Gastrocnemius medialis (tissue), 4 donors: ENCODE measurements around the gene FST.

Experiments
- POLR2A ChIP-seq, 2 donors: fragments of 450-650 bp; IDR thresholded peaks; one replicate each; pipeline ENCODE4 v1.6.1; 2017; ENCODE audit warnings: antibody characterized with exemption in 2 of 2, mild to moderate bottlenecking in 2 of 2, moderate library complexity in 2 of 2
- TF ChIP-seq, protein P1 (sequence below), 5 experiments: fragments of 450-650 bp in 3 of 5; fragments of 200-600 bp in 2 of 5; sonication (generic) in 2 of 5; IDR thresholded peaks in 4 of 5; conservative IDR thresholded peaks in 1 of 5; 1 replicate in 4 of 5; 2 replicates in 1 of 5; pipeline ENCODE4 v1.5.1; 2016 to 2019; ENCODE audit warnings: antibody characterized with exemption in 5 of 5, mild to moderate bottlenecking in 3 of 5, moderate library complexity in 3 of 5

DNA sequence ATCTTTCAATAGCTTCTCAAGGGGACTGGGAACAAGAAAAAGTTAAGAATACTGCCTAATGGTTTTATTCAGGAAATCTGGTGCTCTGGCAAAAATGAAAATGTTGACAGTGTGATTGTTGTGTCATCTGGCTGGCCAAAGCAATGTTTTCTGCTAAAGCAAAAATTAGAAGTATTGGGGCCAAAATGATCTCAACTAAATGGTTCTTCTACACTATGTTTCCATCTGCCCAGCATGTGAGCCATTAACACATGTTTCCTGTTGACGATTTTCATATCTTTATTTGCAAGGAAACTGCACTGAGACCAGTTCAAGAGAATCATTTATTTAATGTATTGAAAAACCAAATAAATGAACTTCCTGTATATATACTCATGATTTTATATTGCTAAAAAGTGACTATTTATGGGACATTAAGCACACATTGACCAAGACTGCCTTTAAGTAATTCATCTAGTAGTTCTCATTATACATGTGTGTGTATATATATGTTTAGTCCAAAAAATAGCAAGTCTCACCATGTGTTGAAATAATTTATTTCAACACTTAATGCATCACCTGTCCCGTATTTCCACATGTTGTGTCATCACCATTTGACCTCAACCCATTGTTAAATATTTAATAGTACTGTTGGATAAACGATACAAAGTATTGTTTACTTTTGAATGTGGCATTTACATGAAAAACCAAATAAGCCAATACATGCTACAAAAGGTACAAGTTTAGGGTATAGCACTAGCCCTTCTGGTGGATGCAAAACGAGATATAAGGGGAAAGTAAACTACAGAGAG is 7.5 kb upstream of the FST start:
- TF ChIP-seq, protein P1, sequence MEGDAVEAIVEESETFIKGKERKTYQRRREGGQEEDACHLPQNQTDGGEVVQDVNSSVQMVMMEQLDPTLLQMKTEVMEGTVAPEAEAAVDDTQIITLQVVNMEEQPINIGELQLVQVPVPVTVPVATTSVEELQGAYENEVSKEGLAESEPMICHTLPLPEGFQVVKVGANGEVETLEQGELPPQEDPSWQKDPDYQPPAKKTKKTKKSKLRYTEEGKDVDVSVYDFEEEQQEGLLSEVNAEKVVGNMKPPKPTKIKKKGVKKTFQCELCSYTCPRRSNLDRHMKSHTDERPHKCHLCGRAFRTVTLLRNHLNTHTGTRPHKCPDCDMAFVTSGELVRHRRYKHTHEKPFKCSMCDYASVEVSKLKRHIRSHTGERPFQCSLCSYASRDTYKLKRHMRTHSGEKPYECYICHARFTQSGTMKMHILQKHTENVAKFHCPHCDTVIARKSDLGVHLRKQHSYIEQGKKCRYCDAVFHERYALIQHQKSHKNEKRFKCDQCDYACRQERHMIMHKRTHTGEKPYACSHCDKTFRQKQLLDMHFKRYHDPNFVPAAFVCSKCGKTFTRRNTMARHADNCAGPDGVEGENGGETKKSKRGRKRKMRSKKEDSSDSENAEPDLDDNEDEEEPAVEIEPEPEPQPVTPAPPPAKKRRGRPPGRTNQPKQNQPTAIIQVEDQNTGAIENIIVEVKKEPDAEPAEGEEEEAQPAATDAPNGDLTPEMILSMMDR (IDR thresholded peaks at IDR 0.05 in 4 of 5, conservative IDR thresholded peaks at IDR 0.05 in 1 of 5): no peak
- no peak for TF ChIP-seq POLR2A (IDR thresholded peaks at IDR 0.05)
